DMS 273 (cell line): ENCODE results near the gene CACNG4.
"Not testable (repeated sequence)": the region's sequence is repeated elsewhere in the genome, so short reads cannot be mapped to it uniquely, and the experiment has no call there.

ENCODE experiments used
- DNase-seq: peaks from one replicate; lab custom pipeline; 2025; ENCODE audit not compliant: unreplicated experiment; lab: John Stamatoyannopoulos, UW

Gene CACNG4

GRCh38 chr17:67041119-67041518 is 76.6 kb downstream of the CACNG4 start:
- not testable (repeated sequence) for DNase-seq

GRCh38 chr17:67041531-67041930 is 77.0 kb downstream of the CACNG4 start:
- no peak for DNase-seq

- DNase-seq, result no peak
Observed at GRCh38 chr17:67041941-67042899, 77.7 kb downstream of the CACNG4 start.

- no peak for DNase-seq
Observed at GRCh38 chr17:67043283-67043682, 78.8 kb downstream of the CACNG4 start.

GRCh38 chr17:67044016-67044772 is 79.7 kb downstream of the CACNG4 start, which contains the start of gene CACNG1:
TSS of gene CACNG1 (plus strand) at chr17:67044554. CDS start at chr17:67044661, 107 bp downstream.
- no peak for DNase-seq

- no peak for DNase-seq
Observed at GRCh38 chr17:67044940-67045339, 80.4 kb downstream of the CACNG4 start.

- DNase-seq, result no peak
Observed at GRCh38 chr17:67046398-67046797, 81.9 kb downstream of the CACNG4 start.

- no peak for DNase-seq
Observed at GRCh38 chr17:67047382-67047781, 82.9 kb downstream of the CACNG4 start.

- DNase-seq, result peak; percentile 13
Observed at GRCh38 chr17:67049025-67049739, 84.7 kb downstream of the CACNG4 start.

GRCh38 chr17:67050066-67050465 is 85.6 kb downstream of the CACNG4 start:
- DNase-seq, result no peak

GRCh38 chr17:67050471-67051154 is 86.1 kb downstream of the CACNG4 start:
- DNase-seq, result no peak

- no peak for DNase-seq
Observed at GRCh38 chr17:67051155-67051538, 86.6 kb downstream of the CACNG4 start.

- DNase-seq, result no peak
Observed at GRCh38 chr17:67051837-67052236, 87.3 kb downstream of the CACNG4 start.

- no peak for DNase-seq
Observed at GRCh38 chr17:67052720-67053437, 88.4 kb downstream of the CACNG4 start.

- DNase-seq, result no peak
Observed at GRCh38 chr17:67053438-67054000, 89.0 kb downstream of the CACNG4 start.

GRCh38 chr17:67054011-67054591 is 89.6 kb downstream of the CACNG4 start:
- DNase-seq, result no peak

GRCh38 chr17:67054608-67055007 is 90.1 kb downstream of the CACNG4 start:
- no peak for DNase-seq

- no peak for DNase-seq
Observed at GRCh38 chr17:67055041-67055443, 90.5 kb downstream of the CACNG4 start.
